GM23248 (cell line): ENCODE data around the gene XRCC4.

Source experiments
- EZH2 ChIP-seq: fragments of 200-600 bp; sonication (generic); IDR thresholded peaks from 2 replicates; pipeline ENCODE4 v1.6.1; 2018; ENCODE audit warnings: antibody characterized with exemption, mild to moderate bottlenecking; ENCODE audit not compliant: insufficient read depth, poor library complexity, severe bottlenecking
- EZH2phosphoT487 ChIP-seq: fragments of 200-600 bp; sonication (generic); IDR thresholded peaks from 2 replicates; pipeline ENCODE4 v1.6.1; 2018; ENCODE audit warnings: antibody characterized with exemption, moderate library complexity, mild to moderate bottlenecking, low read depth; ENCODE audit not compliant: insufficient read depth

- TF ChIP-seq EZH2 (no peak), EZH2phosphoT487 (no peak)
These were observed 32.0 kb downstream of the XRCC4 start for GRCh38 chr5:83109380-83109779.
